Stomach (tissue), 9 donors: ENCODE data around the gene TAPBP. TPM values are rescaled to one million over a fixed set of nuclear protein-coding genes. Genes with fewer than 3 reads are reported as not detected.

Experiments
- DNase-seq, 2 donors: peaks; one replicate each; pipeline versions ENCODE4 v3.0.0 to v3.0.0-alpha.2; 2013 to 2019
- H3K27ac ChIP-seq, 5 donors: fragments of 200-600 bp in 4 of 5; sonication (generic) in 4 of 5; one replicate each; pipeline ENCODE4 v1.5.1; 2013 to 2019; ENCODE audit warnings: mild to moderate bottlenecking in 1 of 5, moderate library complexity in 1 of 5
- H3K27me3 ChIP-seq, 3 donors: fragments of 200-600 bp; sonication (generic); one replicate each; pipeline ENCODE4 v1.5.1; 2017 to 2019; ENCODE audit warnings: mixed run types in 1 of 3
- H3K36me3 ChIP-seq, 4 donors: fragments of 200-600 bp; sonication (generic); 1 replicate in 3 of 4; 2 replicates in 1 of 4; pipeline ENCODE4 v1.5.1; 2016 to 2019
- H3K4me1 ChIP-seq, 4 donors: fragments of 200-600 bp; sonication (generic); one replicate each; pipeline ENCODE4 v1.5.1; 2016 to 2019
- H3K4me3 ChIP-seq, 4 donors: fragments of 200-600 bp; sonication (generic) in 3 of 4; one replicate each; pipeline ENCODE4 v1.5.1; 2016 to 2019; ENCODE audit warnings: mild to moderate bottlenecking in 1 of 4
- H3K9me3 ChIP-seq, 4 donors: fragments of 200-600 bp; sonication (generic); one replicate each; pipeline ENCODE4 v1.5.1; 2016 to 2019
- EP300 ChIP-seq: sonication (generic); formaldehyde crosslinking; IDR thresholded peaks from one replicate; pipeline ENCODE4 v1.6.1; 2017; ENCODE audit warnings: antibody characterized with exemption
- POLR2A ChIP-seq, 4 donors: fragments of 450-650 bp; IDR thresholded peaks; one replicate each; pipeline ENCODE4 v1.6.1; 2016; ENCODE audit warnings: antibody characterized with exemption in 4 of 4, control low read depth in 2 of 4, mild to moderate bottlenecking in 1 of 4, moderate library complexity in 1 of 4
- POLR2AphosphoS5 ChIP-seq, 3 donors: sonication (generic); formaldehyde crosslinking; IDR thresholded peaks; one replicate each; pipeline ENCODE4 v1.6.1; 2016; ENCODE audit warnings: antibody characterized with exemption in 3 of 3
- WGBS, 5 donors: extraction: QIAGEN DNeasy Blood & Tissue Kit in 3 of 5; methylation state at CpG; one replicate each; pipeline versions ENCODE4 v1.1.5 to v1.1.7; 2013 to 2018; 5-methylcytosine and 5-hydroxymethylcytosine counted together
- intact Hi-C: fragments of 100-400 bp; cut with DNase I; formaldehyde crosslinking; loops from one replicate; pipeline ENCODE4 v1.15.1; 2023; ENCODE audit warnings: low total_unique reads
- polyA plus RNA-seq, 3 donors: library from polyadenylated mRNA; stranded (reverse); fragments of 200-250 nt; gene quantifications; one replicate each; pipeline ENCODE4 v1.2.3, GENCODE V29; 2013
- total RNA-seq, 5 donors: library from RNA; depleted of rRNA; stranded (reverse); fragments of >200 nt; gene quantifications; one replicate each; pipeline versions ENCODE4 v1.1.0 to v1.2.3, GENCODE V29; 2014 to 2016
- TF ChIP-seq, protein P1 (sequence below), 7 experiments: fragments of 450-650 bp in 4 of 7; fragments of 200-600 bp in 3 of 7; sonication (generic) in 3 of 7; IDR thresholded peaks; one replicate each; pipeline ENCODE4 v1.5.1; 2016 to 2019; ENCODE audit warnings: antibody characterized with exemption in 7 of 7, control low read depth in 2 of 7, mild to moderate bottlenecking in 1 of 7
- donor health status: healthy with polysubstance abuse.
- donor health status: Bipolar disorder and iron deficiency.
- donor health status: healthy.

The TAPBP gene
- total and polyA plus RNA-seq, 8 donors, result 17.0 to 242 (median 52.0) TPM

DNA sequence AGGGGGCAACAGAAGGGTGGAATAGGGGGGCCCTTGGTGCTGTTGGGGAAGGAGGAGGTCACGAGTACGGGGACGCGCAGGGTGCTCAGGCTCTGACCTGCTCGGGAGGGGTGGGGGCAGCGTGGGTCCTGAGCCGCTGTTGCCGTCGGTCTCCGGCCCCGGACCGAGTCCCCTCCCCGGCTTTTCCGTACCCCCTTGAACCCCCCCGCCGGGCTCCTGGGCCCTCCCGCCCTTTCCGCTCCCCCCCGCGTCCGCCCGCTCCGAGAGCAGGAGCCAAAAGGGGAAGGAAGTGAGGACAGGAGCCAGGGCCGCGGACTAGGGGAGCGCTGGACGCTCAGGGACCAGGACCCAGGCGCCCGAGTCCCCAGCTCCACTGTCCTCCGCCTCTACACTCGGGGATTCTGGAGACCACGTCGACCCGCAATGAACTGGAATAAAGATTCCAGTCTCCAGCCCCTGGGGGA lies 15.1 kb downstream of the TAPBP start, which contains the start of gene RGL2:
RGL2 (minus strand) TSS at position 170 of the 464 bp plus-strand sequence. CDS start 332 bp downstream, outside the sequence.
- H3K27me3 ChIP-seq, result no peaks in the 10 kb centered on the region
- DNase-seq, result peak; percentile 83 to 91
- H3K27ac ChIP-seq, result peak within 1 kb of the TSS; percentile 92 to 99 (median 98)
- H3K36me3 ChIP-seq, result peaks cover 20 to 56% (median 55%) of the 10 kb centered on the region in 4 donors
- peak within 1 kb of the TSS; percentile 77 to 93 (median 90) for H3K4me3 ChIP-seq
- 0 to 2% (median 1%) methylated on average over 22 to 34 of the region's 34 CpGs for WGBS, 5 donors
- H3K9me3 ChIP-seq, result no peaks in the 10 kb centered on the region
- peaks cover 22 to 63% (median 50%) of the 10 kb centered on the region in 4 donors for H3K4me1 ChIP-seq
- intact Hi-C loops, result no loop called here
- no peak for TF ChIP-seq POLR2A (IDR thresholded peaks at IDR 0.05)
- TF ChIP-seq, protein P1, sequence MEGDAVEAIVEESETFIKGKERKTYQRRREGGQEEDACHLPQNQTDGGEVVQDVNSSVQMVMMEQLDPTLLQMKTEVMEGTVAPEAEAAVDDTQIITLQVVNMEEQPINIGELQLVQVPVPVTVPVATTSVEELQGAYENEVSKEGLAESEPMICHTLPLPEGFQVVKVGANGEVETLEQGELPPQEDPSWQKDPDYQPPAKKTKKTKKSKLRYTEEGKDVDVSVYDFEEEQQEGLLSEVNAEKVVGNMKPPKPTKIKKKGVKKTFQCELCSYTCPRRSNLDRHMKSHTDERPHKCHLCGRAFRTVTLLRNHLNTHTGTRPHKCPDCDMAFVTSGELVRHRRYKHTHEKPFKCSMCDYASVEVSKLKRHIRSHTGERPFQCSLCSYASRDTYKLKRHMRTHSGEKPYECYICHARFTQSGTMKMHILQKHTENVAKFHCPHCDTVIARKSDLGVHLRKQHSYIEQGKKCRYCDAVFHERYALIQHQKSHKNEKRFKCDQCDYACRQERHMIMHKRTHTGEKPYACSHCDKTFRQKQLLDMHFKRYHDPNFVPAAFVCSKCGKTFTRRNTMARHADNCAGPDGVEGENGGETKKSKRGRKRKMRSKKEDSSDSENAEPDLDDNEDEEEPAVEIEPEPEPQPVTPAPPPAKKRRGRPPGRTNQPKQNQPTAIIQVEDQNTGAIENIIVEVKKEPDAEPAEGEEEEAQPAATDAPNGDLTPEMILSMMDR (IDR thresholded peaks at IDR 0.05), result no peak

- H3K36me3 ChIP-seq, result peaks cover 17 to 56% (median 55%) of the 10 kb centered on the region in 4 donors
- peak overlapping the region; percentile 92 to 99 (median 98) for H3K27ac ChIP-seq
- TF ChIP-seq EP300, result no peak
- peak in 2 of 3 donors; percentile 53 to 54 for TF ChIP-seq POLR2AphosphoS5 (IDR thresholded peaks at IDR 0.05)
- peak overlapping the region; percentile 77 to 93 (median 90) for H3K4me3 ChIP-seq
- WGBS, 5 donors, result 1% methylated on average over 28 to 42 of the region's 42 CpGs
- no peaks in the 10 kb centered on the region for H3K27me3 ChIP-seq
- H3K9me3 ChIP-seq, result no peaks in the 10 kb centered on the region
- peak; percentile 61 to 92 for DNase-seq
- intact Hi-C loops, result no loop called here
- peaks cover 22 to 63% (median 50%) of the 10 kb centered on the region in 4 donors for H3K4me1 ChIP-seq
Observed at GRCh38 chr6:33297956-33298772, 15.7 kb downstream of the TAPBP start.

- Histone ChIP-seq H3K9me3 (no peaks in the 10 kb centered on the region), H3K36me3 (peaks cover 19 to 56% (median 55%) of the 10 kb centered on the region in 4 donors), H3K4me3 (peak overlapping the region; percentile 77 to 93 (median 90)), H3K27ac (peak overlapping the region; percentile 92 to 99 (median 98)), H3K27me3 (no peaks in the 10 kb centered on the region), H3K4me1 (peaks cover 22 to 63% (median 50%) of the 10 kb centered on the region in 4 donors)
- peak; percentile 81 to 87 for DNase-seq
- intact Hi-C loops, result no loop called here
- no peak for TF ChIP-seq POLR2A (IDR thresholded peaks at IDR 0.05)
- TF ChIP-seq EP300, result no peak
- TF ChIP-seq, protein P1 (IDR thresholded peaks at IDR 0.05), result peak in 1 of 7 experiments; percentile 10
- 3 to 11% (median 8%) methylated on average over 16 of the region's 16 CpGs for WGBS, 5 donors
Observed at GRCh38 chr6:33297406-33297955, 16.4 kb downstream of the TAPBP start.

GRCh38 chr6:33296797-33297405 lies 17.0 kb downstream of the TAPBP start:
- peak overlapping the region; percentile 92 to 99 (median 98) for H3K27ac ChIP-seq
- intact Hi-C loops, result no loop called here
- peaks cover 22 to 60% (median 49%) of the 10 kb centered on the region in 4 donors for H3K4me1 ChIP-seq
- TF ChIP-seq POLR2A (IDR thresholded peaks at IDR 0.05), result no peak
- no peak for TF ChIP-seq EP300
- no peak for TF ChIP-seq POLR2AphosphoS5 (IDR thresholded peaks at IDR 0.05)
- TF ChIP-seq, protein P1 (IDR thresholded peaks at IDR 0.05), result no peak
- peak overlapping the region; percentile 77 to 93 (median 90) for H3K4me3 ChIP-seq
- DNase-seq, result no peak
- no peaks in the 10 kb centered on the region for H3K27me3 ChIP-seq
- H3K9me3 ChIP-seq, result no peaks in the 10 kb centered on the region
- 42 to 60% (median 53%) methylated on average over 5 to 12 of the region's 12 CpGs for WGBS, 5 donors
- H3K36me3 ChIP-seq, result peaks cover 25 to 56% (median 55%) of the 10 kb centered on the region in 4 donors
